DMS79 (cell line): ENCODE results near the gene GPR161.

Source experiments
- DNase-seq: peaks from one replicate; lab custom pipeline; 2025; lab: John Stamatoyannopoulos, UW

The GPR161 gene

GRCh38 chr1:168032029-168032428 is 104.7 kb downstream of the GPR161 start:
- DNase-seq: no peak

- DNase-seq: no peak
These were observed 105.1 kb downstream of the GPR161 start for GRCh38 chr1:168031627-168032026.

- DNase-seq: no peak
These were observed 105.5 kb downstream of the GPR161 start for GRCh38 chr1:168031198-168031597.
